ENCODE data around the gene ZNF302.

ZNF302 gene

DNA sequence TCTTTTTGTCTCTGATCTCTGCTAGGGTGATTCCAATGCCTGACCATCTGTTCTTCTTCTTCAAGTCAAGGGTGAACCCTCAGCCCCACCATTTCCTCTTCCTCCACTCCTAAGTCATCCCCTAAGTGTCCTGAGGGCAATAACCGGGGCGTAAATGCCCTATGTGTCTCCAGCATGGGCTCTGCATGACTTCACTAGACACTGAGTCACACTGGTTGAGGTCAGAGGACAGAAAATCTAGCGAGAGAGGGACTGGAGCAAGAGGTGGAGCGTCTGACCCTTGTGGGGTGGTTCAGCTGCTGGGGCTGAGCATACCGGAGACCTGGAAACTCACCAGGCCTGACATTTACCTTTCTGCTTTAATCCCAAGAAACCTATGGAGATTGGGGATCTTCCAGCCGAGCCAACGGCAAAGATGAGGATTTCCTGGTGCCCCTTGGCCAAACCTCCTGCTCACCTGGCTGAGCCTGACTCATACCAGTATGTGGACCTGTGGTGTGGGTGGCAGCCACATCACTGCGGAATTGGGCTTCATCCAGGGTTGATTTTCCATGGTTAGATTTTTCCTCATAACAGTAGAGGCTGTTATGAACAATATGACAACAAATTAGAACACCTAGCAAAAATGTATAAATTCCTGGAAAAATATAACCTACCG is 27.5 kb upstream of the ZNF302 start:
- no peak for DNase-seq (ENCODE audit: low read depth, low spot score)
- in situ Hi-C loops (cut with HindIII; ENCODE audit: low sequenced_read_pairs) = no loop called here
- TF ChIP-seq, protein P1, sequence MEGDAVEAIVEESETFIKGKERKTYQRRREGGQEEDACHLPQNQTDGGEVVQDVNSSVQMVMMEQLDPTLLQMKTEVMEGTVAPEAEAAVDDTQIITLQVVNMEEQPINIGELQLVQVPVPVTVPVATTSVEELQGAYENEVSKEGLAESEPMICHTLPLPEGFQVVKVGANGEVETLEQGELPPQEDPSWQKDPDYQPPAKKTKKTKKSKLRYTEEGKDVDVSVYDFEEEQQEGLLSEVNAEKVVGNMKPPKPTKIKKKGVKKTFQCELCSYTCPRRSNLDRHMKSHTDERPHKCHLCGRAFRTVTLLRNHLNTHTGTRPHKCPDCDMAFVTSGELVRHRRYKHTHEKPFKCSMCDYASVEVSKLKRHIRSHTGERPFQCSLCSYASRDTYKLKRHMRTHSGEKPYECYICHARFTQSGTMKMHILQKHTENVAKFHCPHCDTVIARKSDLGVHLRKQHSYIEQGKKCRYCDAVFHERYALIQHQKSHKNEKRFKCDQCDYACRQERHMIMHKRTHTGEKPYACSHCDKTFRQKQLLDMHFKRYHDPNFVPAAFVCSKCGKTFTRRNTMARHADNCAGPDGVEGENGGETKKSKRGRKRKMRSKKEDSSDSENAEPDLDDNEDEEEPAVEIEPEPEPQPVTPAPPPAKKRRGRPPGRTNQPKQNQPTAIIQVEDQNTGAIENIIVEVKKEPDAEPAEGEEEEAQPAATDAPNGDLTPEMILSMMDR (IDR thresholded peaks at IDR 0.05; ENCODE audit: low read depth, low read length) = no peak
- H3K4me3 ChIP-seq (ENCODE audit: low read depth, low read length) = no peak overlapping the region

DNA sequence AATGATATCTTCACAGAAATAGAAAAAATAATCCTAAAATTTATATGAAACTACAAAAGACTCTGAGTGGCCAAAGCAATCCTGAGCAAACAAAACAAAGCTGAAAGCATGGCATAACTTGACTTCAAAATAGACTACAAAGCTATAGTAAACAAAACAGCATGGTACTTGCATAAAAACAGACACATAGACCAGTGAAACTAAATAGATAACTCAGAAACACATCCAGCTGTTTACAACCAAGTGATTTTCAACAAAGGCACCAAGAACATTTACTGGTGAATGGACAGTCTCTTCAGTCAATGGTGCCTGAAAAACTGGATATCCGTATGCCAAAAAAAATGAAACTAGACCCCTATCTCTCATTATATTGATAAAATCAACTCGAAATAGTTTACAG is 25.7 kb upstream of the ZNF302 start:
- TF ChIP-seq, protein P1 (IDR thresholded peaks at IDR 0.05; ENCODE audit: low read depth, low read length) = no peak
- no peak overlapping the region for H3K4me3 ChIP-seq (ENCODE audit: low read depth, low read length)
- DNase-seq (ENCODE audit: low read depth, low spot score) = no peak
- in situ Hi-C loops (cut with HindIII; ENCODE audit: low sequenced_read_pairs) = no loop called here

DNA sequence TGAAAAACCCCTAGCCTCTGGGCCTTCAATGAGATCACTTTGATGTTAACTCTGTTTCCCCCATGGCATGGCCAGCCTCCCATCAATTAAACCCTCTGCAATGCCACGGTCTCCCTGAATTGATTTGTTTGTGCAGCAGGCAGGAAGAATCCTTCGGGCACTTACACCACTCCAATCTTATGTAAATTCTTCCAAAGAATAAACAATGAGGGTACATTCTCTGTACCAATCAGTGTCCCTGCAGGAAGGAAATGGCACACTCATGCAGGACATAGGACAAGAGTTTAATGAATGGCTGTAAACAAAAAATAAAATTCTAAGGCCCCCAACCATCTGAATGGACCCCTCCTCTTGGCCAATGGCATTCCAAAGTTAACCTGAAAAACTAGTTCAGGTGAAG is 22.7 kb upstream of the ZNF302 start:
- DNase-seq (ENCODE audit: low read depth, low spot score) = no peak
- TF ChIP-seq, protein P1 (IDR thresholded peaks at IDR 0.05; ENCODE audit: low read depth, low read length) = no peak
- H3K4me3 ChIP-seq (ENCODE audit: low read depth, low read length) = no peak overlapping the region
- in situ Hi-C loops (cut with HindIII; ENCODE audit: low sequenced_read_pairs) = no loop called here

DNA sequence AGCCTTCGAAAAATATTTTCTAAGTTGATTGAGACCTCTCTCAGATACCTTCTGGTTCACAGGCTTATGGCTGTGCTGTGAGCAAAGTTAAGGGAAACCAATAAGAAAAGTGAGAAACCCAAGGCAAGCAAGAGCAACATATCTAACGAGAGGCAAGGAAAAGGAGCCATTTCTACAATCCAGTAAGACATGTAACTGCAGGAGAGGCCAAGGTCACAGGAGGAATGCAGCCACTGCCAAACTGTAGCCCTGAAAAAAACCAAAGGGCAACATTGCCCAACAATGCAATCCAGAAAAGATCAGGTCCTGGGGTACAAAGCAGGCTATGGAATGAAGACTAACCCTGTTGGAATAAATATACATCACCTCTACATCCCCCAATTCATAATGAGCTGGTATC is 21.8 kb upstream of the ZNF302 start:
- DNase-seq (ENCODE audit: low read depth, low spot score) = no peak
- H3K4me3 ChIP-seq (ENCODE audit: low read depth, low read length) = no peak overlapping the region
- in situ Hi-C loops (cut with HindIII; ENCODE audit: low sequenced_read_pairs) = no loop called here
- TF ChIP-seq, protein P1 (IDR thresholded peaks at IDR 0.05; ENCODE audit: low read depth, low read length) = no peak

DNA sequence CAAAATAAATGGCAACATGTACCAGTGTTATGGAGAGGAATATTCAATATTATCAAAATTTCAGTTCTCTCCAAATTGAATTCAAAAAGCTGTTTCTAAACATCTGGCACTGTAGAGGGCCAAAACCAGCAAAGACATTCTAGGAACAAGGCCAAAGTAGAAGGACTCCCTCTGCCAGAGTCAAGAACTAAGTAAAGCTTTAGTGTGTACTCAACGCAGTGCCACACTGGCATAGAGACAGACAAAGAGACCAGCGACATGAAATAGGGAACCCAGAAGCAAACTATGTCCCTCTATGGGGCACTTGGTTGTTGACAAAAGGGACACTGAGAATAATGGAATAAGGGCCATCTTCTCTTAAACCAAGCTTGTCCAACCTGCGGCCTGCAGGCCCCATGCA is 16.1 kb upstream of the ZNF302 start:
- no peak overlapping the region for H3K4me3 ChIP-seq (ENCODE audit: low read depth, low read length)
- in situ Hi-C loops (cut with HindIII; ENCODE audit: low sequenced_read_pairs) = no loop called here
- DNase-seq (ENCODE audit: low read depth, low spot score) = no peak

DNA sequence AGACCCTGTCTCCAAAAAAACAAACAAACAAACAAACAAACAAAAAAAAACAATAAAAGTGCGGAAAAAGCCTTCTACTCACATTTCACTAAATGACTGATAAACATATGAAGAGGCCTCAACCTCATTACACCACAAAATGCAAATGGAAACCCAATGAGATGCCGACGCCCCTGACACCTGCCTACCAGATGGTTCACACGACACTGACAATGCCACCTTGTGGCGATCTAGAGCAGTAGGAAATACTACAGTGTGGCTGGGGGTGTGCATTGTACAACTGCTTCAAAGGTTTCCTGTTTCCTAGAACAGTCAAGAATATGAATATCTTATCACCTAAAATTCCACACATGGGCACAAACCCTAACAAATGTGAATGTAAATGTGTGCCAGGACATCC is 14.6 kb upstream of the ZNF302 start:
- TF ChIP-seq, protein P1 (IDR thresholded peaks at IDR 0.05; ENCODE audit: low read depth, low read length) = no peak
- in situ Hi-C loops (cut with HindIII; ENCODE audit: low sequenced_read_pairs) = no loop called here
- no peak overlapping the region for H3K4me3 ChIP-seq (ENCODE audit: low read depth, low read length)
- DNase-seq (ENCODE audit: low read depth, low spot score) = no peak

More for the DNA sequence above, 16.1 kb upstream of the ZNF302 start:
- TF ChIP-seq, protein P1 (IDR thresholded peaks at IDR 0.05; ENCODE audit: low read depth, low read length) = no peak
